ENCODE results near the gene DUS1L.

GRCh38 chr17:82058855-82059249 is 6.8 kb downstream of the DUS1L start:
- TF ChIP-seq CTCF (IDR thresholded peaks at IDR 0.05; ENCODE audit: low read length) (no peak), EZH2 (IDR thresholded peaks at IDR 0.05; ENCODE audit: borderline replicate concordance, low read length) (no peak)
